ENCODE results near the gene GRIK4. TPM values are rescaled to one million over a fixed set of nuclear protein-coding genes. Genes with fewer than 3 reads are reported as not detected.

The GRIK4 gene
- polyA plus RNA-seq, 1 experiment: 0.55 TPM

DNA sequence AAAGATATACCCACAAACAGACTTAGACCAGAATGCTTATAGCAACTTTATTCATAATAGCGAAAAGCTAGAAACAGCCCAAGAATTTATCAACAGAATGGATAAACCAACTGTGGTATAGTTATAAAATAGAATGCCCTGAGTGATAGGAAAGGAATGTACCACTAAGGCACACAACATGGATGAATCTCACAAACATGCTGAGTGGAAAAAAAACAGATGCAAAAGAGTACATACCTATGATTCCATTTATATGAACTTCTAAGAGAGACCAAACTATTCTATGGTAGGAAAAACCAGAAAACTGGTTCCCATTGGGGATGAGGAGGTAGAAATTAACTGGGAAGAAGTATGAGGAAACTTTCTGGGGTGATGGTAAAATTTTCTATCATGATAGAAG lies 40.4 kb upstream of the GRIK4 start:
- H3K27me3 ChIP-seq (ENCODE audit: control insufficient read depth, insufficient read depth, low read length): no peaks in the 10 kb centered on the region
- peak; percentile 56 for DNase-seq (ENCODE audit: low read depth, low spot score)
- no peaks in the 10 kb centered on the region for H3K9me3 ChIP-seq (ENCODE audit: control insufficient read depth, insufficient read depth, low read length)
- H3K4me3 ChIP-seq (ENCODE audit: low read depth, low read length): no peak overlapping the region
- H3K27ac ChIP-seq (ENCODE audit: low read depth, low read length): no peak overlapping the region
- TF ChIP-seq, protein P1, sequence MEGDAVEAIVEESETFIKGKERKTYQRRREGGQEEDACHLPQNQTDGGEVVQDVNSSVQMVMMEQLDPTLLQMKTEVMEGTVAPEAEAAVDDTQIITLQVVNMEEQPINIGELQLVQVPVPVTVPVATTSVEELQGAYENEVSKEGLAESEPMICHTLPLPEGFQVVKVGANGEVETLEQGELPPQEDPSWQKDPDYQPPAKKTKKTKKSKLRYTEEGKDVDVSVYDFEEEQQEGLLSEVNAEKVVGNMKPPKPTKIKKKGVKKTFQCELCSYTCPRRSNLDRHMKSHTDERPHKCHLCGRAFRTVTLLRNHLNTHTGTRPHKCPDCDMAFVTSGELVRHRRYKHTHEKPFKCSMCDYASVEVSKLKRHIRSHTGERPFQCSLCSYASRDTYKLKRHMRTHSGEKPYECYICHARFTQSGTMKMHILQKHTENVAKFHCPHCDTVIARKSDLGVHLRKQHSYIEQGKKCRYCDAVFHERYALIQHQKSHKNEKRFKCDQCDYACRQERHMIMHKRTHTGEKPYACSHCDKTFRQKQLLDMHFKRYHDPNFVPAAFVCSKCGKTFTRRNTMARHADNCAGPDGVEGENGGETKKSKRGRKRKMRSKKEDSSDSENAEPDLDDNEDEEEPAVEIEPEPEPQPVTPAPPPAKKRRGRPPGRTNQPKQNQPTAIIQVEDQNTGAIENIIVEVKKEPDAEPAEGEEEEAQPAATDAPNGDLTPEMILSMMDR (IDR thresholded peaks at IDR 0.05; ENCODE audit: low read depth, low read length): no peak
- POLR2A ChIA-PET: no interaction called here
- CTCF ChIA-PET: no interaction called here

DNA sequence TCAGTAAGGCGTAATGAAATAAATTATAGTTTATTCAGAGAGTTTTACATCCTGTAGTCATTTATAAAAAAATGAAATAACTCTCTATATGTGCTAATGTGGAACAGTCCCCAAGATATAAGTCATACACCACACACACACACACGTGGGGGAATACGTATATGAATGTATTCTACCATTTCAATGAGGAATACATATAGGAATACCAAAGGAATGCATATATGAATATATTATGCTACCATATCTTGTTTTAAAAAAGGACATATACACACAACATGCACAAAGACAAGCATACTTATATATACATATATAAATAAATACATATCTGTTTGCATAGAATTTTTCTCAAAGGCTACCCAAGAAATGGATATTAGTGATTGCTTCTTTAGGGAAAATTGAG lies 39.6 kb upstream of the GRIK4 start:
- Histone ChIP-seq H3K27ac (ENCODE audit: low read depth, low read length) (no peak overlapping the region), H3K4me3 (ENCODE audit: low read depth, low read length) (no peak overlapping the region), H3K9me3 (ENCODE audit: control insufficient read depth, insufficient read depth, low read length) (no peaks in the 10 kb centered on the region), H3K27me3 (ENCODE audit: control insufficient read depth, insufficient read depth, low read length) (no peaks in the 10 kb centered on the region)
- no peak for DNase-seq (ENCODE audit: low read depth, low spot score)
- ChIA-PET CTCF (interaction anchor here (1.0 kb wide), 1 partner anchor 137 kb away, joined by 4 read pairs; no protein-coding TSS in a partner anchor), POLR2A (interaction anchor here (0.9 kb wide), 1 partner anchor 10 kb away, joined by 3 read pairs; no protein-coding TSS in a partner anchor)
- TF ChIP-seq, protein P1 (IDR thresholded peaks at IDR 0.05; ENCODE audit: low read depth, low read length): no peak

DNA sequence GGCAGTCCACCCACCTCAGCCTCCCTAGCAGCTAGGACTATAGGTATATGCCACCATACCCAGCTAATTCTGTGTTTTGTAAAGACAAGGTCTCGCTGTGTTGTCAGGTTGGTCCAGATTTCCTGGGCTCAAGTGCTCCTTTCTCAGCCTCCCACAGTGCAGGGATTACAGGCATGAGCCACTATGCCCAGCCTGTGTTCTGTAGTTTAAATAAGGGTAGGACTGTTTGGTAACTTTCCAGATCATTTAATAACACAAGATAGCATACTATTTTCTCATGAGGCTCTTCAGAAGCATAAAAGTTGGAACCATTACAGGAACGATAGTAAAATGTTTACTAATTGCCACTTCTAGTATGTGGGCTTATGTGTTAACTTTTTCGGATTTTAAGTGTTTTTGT lies 38.0 kb upstream of the GRIK4 start:
- no peak overlapping the region for H3K4me3 ChIP-seq (ENCODE audit: low read depth, low read length)
- no peaks in the 10 kb centered on the region for H3K9me3 ChIP-seq (ENCODE audit: control insufficient read depth, insufficient read depth, low read length)
- TF ChIP-seq, protein P1 (IDR thresholded peaks at IDR 0.05; ENCODE audit: low read depth, low read length): no peak
- H3K27ac ChIP-seq (ENCODE audit: low read depth, low read length): no peak overlapping the region
- no peaks in the 10 kb centered on the region for H3K27me3 ChIP-seq (ENCODE audit: control insufficient read depth, insufficient read depth, low read length)
- no peak for DNase-seq (ENCODE audit: low read depth, low spot score)
- ChIA-PET POLR2A (no interaction called here), CTCF (no interaction called here)

DNA sequence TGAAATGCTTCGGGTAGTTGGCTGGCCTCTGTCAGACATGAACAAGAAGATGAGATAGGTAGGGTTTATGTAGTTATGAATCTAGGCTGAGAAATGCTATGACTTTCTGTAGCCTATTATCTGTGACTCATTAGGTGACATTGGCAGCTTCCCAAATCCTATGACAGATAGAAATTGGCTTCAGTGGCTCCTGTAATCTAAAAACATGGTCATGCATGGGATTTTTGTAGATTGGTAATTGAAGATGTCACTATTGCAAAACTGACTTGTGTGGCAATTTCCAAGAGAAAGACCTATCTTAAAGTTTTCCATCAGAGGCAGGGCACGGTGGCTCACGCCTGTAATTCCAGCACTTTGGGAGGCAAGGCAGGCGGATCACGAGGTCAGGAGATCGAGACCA lies 29.4 kb upstream of the GRIK4 start:
- TF ChIP-seq, protein P1 (IDR thresholded peaks at IDR 0.05; ENCODE audit: low read depth, low read length): no peak
- ChIA-PET CTCF (interaction anchor here (0.6 kb wide), 1 partner anchor 82 kb away, joined by 3 read pairs; no protein-coding TSS in a partner anchor), POLR2A (interaction anchor here (0.7 kb wide), 1 partner anchor 135 kb away, joined by 5 read pairs; no protein-coding TSS in a partner anchor)
- DNase-seq (ENCODE audit: low read depth, low spot score): no peak
- Histone ChIP-seq H3K27ac (ENCODE audit: low read depth, low read length) (no peak overlapping the region), H3K9me3 (ENCODE audit: control insufficient read depth, insufficient read depth, low read length) (no peaks in the 10 kb centered on the region), H3K27me3 (ENCODE audit: control insufficient read depth, insufficient read depth, low read length) (no peaks in the 10 kb centered on the region), H3K4me3 (ENCODE audit: low read depth, low read length) (no peak overlapping the region)

DNA sequence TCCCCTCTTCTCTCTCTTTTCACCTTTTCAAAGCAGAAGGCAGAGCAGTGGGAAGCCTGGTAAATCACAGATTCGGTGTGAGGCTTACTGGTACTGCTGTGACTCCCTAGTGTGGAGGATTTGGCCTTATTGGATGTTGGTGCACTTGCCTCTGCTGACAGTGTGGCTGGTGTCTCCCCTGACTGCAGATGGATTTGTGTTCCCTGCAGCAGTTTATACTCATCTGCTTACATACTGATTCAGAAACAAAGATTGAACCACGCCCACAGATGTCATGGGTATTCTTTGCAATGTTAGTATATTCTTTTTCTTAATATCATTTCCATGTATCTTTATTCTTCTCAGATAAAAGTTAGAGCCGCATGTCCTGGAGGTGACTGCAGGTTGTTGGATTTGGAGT lies 26.8 kb upstream of the GRIK4 start:
- Histone ChIP-seq H3K27me3 (ENCODE audit: control insufficient read depth, insufficient read depth, low read length) (no peaks in the 10 kb centered on the region), H3K27ac (ENCODE audit: low read depth, low read length) (no peak overlapping the region), H3K9me3 (ENCODE audit: control insufficient read depth, insufficient read depth, low read length) (no peaks in the 10 kb centered on the region), H3K4me3 (ENCODE audit: low read depth, low read length) (no peak overlapping the region)
- ChIA-PET POLR2A (no interaction called here), CTCF (no interaction called here)
- TF ChIP-seq, protein P1 (IDR thresholded peaks at IDR 0.05; ENCODE audit: low read depth, low read length): no peak
- DNase-seq (ENCODE audit: low read depth, low spot score): no peak

Measured in AG04450 (cell line).